DND-41 (cell line): ENCODE results near the gene SPEG.

Source experiments
- CTCF ChIP-seq: IDR thresholded peaks from 2 replicates; pipeline ENCODE4 v1.5.1; 2012; ENCODE audit warnings: borderline replicate concordance, low read length, moderate library complexity, mild to moderate bottlenecking; ENCODE audit not compliant: poor library complexity, severe bottlenecking; ENCODE audit errors: extremely low read depth
- EZH2 ChIP-seq: IDR thresholded peaks from 3 replicates; pipeline ENCODE4 v1.6.1; 2012; ENCODE audit warnings: borderline replicate concordance, low read depth, mild to moderate bottlenecking, moderate library complexity, low read length, inconsistent platforms; ENCODE audit not compliant: severe bottlenecking

- TF ChIP-seq CTCF (no peak), EZH2 (no peak)
These were observed 10.8 kb upstream of the SPEG start for GRCh38 chr2:219423652-219424377.
